HTERT RPE-1 (cell line): ENCODE measurements around the gene IQGAP2.

Experiments used
- in situ Hi-C: fragments of 300-500 bp; cut with MboI; formaldehyde crosslinking; loops from 4 replicates; pipeline ENCODE4 v1.14.3; 2020; ENCODE audit warnings: low sequenced_read_pairs

IQGAP2 gene

GRCh38 chr5:76474377-76474776 is 71.3 kb downstream of the IQGAP2 start:
- in situ Hi-C loops, result no loop called here

GRCh38 chr5:76475385-76475784 is 72.3 kb downstream of the IQGAP2 start:
- in situ Hi-C loops, result no loop called here

- in situ Hi-C loops, result no loop called here
Observed at GRCh38 chr5:76475936-76476335, 72.9 kb downstream of the IQGAP2 start.

GRCh38 chr5:76476474-76477038 is 73.5 kb downstream of the IQGAP2 start:
- in situ Hi-C loops, result no loop called here

- in situ Hi-C loops, result no loop called here
Observed at GRCh38 chr5:76477061-76477460, 74.0 kb downstream of the IQGAP2 start.

- in situ Hi-C loops, result no loop called here
Observed at GRCh38 chr5:76477571-76477970, 74.5 kb downstream of the IQGAP2 start.

- in situ Hi-C loops, result no loop called here
Observed at GRCh38 chr5:76479281-76479680, 76.2 kb downstream of the IQGAP2 start.

- in situ Hi-C loops, result no loop called here
Observed at GRCh38 chr5:76479973-76480667, 77.0 kb downstream of the IQGAP2 start.

- in situ Hi-C loops, result no loop called here
Observed at GRCh38 chr5:76482984-76483383, 79.9 kb downstream of the IQGAP2 start.

GRCh38 chr5:76483433-76483832 is 80.3 kb downstream of the IQGAP2 start:
- in situ Hi-C loops, result no loop called here

- in situ Hi-C loops, result no loop called here
Observed at GRCh38 chr5:76483881-76484280, 80.8 kb downstream of the IQGAP2 start.

GRCh38 chr5:76485511-76485910 is 82.4 kb downstream of the IQGAP2 start:
- in situ Hi-C loops, result no loop called here

- in situ Hi-C loops, result no loop called here
Observed at GRCh38 chr5:76487386-76487785, 84.3 kb downstream of the IQGAP2 start.

GRCh38 chr5:76487821-76488220 is 84.7 kb downstream of the IQGAP2 start:
- in situ Hi-C loops, result no loop called here

- in situ Hi-C loops, result no loop called here
Observed at GRCh38 chr5:76488969-76489368, 85.9 kb downstream of the IQGAP2 start.

GRCh38 chr5:76489877-76490688 is 87.0 kb downstream of the IQGAP2 start:
- in situ Hi-C loops, result no loop called here

GRCh38 chr5:76490960-76491359 is 87.9 kb downstream of the IQGAP2 start:
- in situ Hi-C loops, result no loop called here

GRCh38 chr5:76492819-76493189 is 89.7 kb downstream of the IQGAP2 start:
- in situ Hi-C loops, result no loop called here

- in situ Hi-C loops, result no loop called here
Observed at GRCh38 chr5:76493190-76493837, 90.2 kb downstream of the IQGAP2 start.

GRCh38 chr5:76494201-76494600 is 91.1 kb downstream of the IQGAP2 start:
- in situ Hi-C loops, result no loop called here

- in situ Hi-C loops, result no loop called here
Observed at GRCh38 chr5:76495870-76496269, 92.8 kb downstream of the IQGAP2 start.

GRCh38 chr5:76497065-76497460 is 94.0 kb downstream of the IQGAP2 start:
- in situ Hi-C loops, result no loop called here
